ENCODE results near the gene LDB3. TPM values are rescaled to one million over a fixed set of nuclear protein-coding genes. Genes with fewer than 3 reads are reported as not detected.
A peak's percentile ranks its signal among the peaks of the same experiment; 100 is the strongest.

The LDB3 gene
- total and polyA plus RNA-seq, 9 of the 15 experiments (the other 6 are each of a cell fraction or from before 2014, with no cell fraction given), result 0.03 TPM; not detected in 8

- no peak for TF ChIP-seq CREB1 (IDR thresholded peaks at IDR 0.05)
- TF ChIP-seq CREB1 (CRISPR knock-in tag; IDR thresholded peaks at IDR 0.05), result no peak; the same call in 1 of the 2 replicates
- TF ChIP-seq PREB (CRISPR knock-in tag; IDR thresholded peaks at IDR 0.05), result no peak
- TF ChIP-seq MTA1 (IDR thresholded peaks at IDR 0.05; ENCODE audit: borderline replicate concordance), result no peak
- TF ChIP-seq TCF15 (CRISPR knock-in tag; IDR thresholded peaks at IDR 0.05), result no peak
- TF ChIP-seq GTF2F1 (IDR thresholded peaks at IDR 0.05; ENCODE audit: low read depth, low read length), result no peak
- no peak for TF ChIP-seq RERE (CRISPR knock-in tag; IDR thresholded peaks at IDR 0.05; ENCODE audit: borderline replicate concordance)
- no peak for TF ChIP-seq DACH1 (IDR thresholded peaks at IDR 0.05; ENCODE audit: partially characterized antibody)
- no peak for TF ChIP-seq IFI16 (CRISPR knock-in tag; IDR thresholded peaks at IDR 0.05)
- TF ChIP-seq DEAF1 (CRISPR knock-in tag; IDR thresholded peaks at IDR 0.05), result peak; percentile 75
- TF ChIP-seq NR4A1 (CRISPR knock-in tag; IDR thresholded peaks at IDR 0.05), result peak; percentile 49; the same call in 1 of the 2 replicates
- 0 out of 2 replicates have a peak, but pooled peaks have one; percentile 37 for TF ChIP-seq NR4A1 (tag; IDR thresholded peaks at IDR 0.05)
- no peak for TF ChIP-seq ZNF778 (CRISPR knock-in tag; IDR thresholded peaks at IDR 0.05)
- no peak for TF ChIP-seq SAFB2 (IDR thresholded peaks at IDR 0.05; ENCODE audit: borderline replicate concordance, low read depth, low read length, severe bottlenecking)
- no peak for TF ChIP-seq KHSRP (IDR thresholded peaks at IDR 0.05)
- no peak for TF ChIP-seq SIRT6 (IDR thresholded peaks at IDR 0.05; ENCODE audit: low read depth, low read length)
- no peak for TF ChIP-seq HOXB6 (CRISPR knock-in tag; IDR thresholded peaks at IDR 0.05; ENCODE audit: borderline replicate concordance)
- TF ChIP-seq ZBED1 (IDR thresholded peaks at IDR 0.05), result no peak
- peak; percentile 74 for TF ChIP-seq GABPB1 (CRISPR knock-in tag; IDR thresholded peaks at IDR 0.05)
Observed at GRCh38 chr10:86710987-86711512, 42.7 kb downstream of the LDB3 start (continued).
